ENCODE results near the gene TFDP1.

TFDP1 gene

GRCh38 chr13:113637262-113638160 lies 53.0 kb downstream of the TFDP1 start:
- no peak overlapping the region for H3K4me3 ChIP-seq (ENCODE audit: low read depth, low read length)
- no peak for DNase-seq (ENCODE audit: low read depth)
- no peak for TF ChIP-seq CTCF (IDR thresholded peaks at IDR 0.05; ENCODE audit: control insufficient read depth, extremely low read depth, insufficient read depth)

- no peak overlapping the region for H3K4me3 ChIP-seq (ENCODE audit: low read depth, low read length)
- no peak for TF ChIP-seq CTCF (IDR thresholded peaks at IDR 0.05; ENCODE audit: control insufficient read depth, extremely low read depth, insufficient read depth)
- no peak for DNase-seq (ENCODE audit: low read depth)
Observed at GRCh38 chr13:113638173-113638746, 53.7 kb downstream of the TFDP1 start.

DNA sequence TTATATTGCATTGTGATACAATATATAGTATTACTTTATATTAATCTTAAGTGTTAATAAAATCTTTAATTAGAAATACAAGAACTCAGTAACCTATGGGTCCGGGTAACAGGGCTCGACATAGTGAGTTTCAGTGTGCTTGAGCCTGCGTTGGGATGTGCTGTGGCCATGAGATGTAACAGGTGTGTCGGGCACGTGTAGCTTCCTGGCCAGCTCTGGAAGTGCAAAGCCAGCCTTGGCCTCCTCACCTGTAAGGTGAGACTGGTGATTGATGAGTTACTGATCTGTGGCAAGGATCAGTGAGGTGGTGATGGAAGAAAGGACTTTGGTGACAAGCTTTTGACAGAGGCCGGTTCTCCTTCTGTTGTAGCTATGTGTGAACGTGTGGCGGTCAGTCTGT lies 54.3 kb downstream of the TFDP1 start:
- no peak overlapping the region for H3K4me3 ChIP-seq (ENCODE audit: low read depth, low read length)
- TF ChIP-seq CTCF (IDR thresholded peaks at IDR 0.05; ENCODE audit: control insufficient read depth, extremely low read depth, insufficient read depth), result no peak
- no peak for DNase-seq (ENCODE audit: low read depth)

DNA sequence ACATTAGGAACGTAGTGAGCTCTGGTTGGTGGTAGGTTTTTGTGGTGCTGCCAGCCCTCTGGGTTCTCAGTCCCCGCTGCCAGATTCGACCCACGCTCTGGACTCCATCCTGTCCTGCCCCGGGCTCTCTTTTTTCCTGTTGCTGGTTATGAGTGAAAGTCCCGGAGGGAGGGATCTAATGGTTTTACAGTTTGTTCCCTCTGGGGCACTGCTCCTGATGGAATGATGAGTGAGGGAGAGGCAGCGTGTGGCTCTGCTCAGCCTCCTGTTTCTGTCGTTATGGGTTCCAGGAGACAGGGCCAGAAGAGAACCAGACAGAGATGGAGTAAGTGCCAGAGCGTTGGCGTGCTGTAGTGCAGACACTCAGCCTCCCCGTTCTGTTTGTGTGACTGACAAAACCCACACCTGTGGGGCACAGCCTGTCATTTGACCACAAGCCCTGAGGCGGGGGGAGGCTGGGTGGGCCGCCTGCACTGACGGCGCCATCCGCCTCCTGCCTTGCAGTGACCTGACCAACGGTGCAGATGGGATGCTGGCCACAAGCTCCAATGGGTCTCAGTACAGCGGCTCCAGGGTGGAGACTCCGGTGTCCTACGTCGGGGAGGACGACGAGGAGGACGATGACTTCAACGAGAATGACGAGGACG lies 55.2 kb downstream of the TFDP1 start:
- no peak for TF ChIP-seq CTCF (IDR thresholded peaks at IDR 0.05; ENCODE audit: control insufficient read depth, extremely low read depth, insufficient read depth)
- DNase-seq (ENCODE audit: low read depth), result no peak
- H3K4me3 ChIP-seq (ENCODE audit: low read depth, low read length), result peak overlapping the region; percentile 38

DNA sequence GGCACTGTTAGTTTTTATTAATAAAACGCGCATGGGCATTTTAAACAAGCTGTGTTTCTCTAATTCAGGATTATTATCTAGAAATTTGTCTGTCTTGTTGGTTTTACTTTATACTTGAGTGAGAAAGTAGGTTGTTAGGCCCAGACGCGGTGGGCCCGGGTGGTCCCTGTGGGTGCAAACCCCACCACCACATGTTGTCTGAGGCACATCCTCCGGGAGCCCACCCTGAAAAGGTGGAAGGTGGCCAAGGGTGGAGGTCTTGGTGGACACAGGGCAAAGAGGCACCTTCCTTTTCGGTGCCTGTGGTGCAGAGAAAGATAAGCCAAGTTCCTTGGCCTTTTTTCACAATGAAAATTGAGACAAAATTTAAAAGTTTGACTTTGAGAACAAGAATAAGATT lies 56.9 kb downstream of the TFDP1 start:
- no peak for DNase-seq (ENCODE audit: low read depth)
- H3K4me3 ChIP-seq (ENCODE audit: low read depth, low read length), result peak overlapping the region; percentile 40
- no peak for TF ChIP-seq CTCF (IDR thresholded peaks at IDR 0.05; ENCODE audit: control insufficient read depth, extremely low read depth, insufficient read depth)

DNA sequence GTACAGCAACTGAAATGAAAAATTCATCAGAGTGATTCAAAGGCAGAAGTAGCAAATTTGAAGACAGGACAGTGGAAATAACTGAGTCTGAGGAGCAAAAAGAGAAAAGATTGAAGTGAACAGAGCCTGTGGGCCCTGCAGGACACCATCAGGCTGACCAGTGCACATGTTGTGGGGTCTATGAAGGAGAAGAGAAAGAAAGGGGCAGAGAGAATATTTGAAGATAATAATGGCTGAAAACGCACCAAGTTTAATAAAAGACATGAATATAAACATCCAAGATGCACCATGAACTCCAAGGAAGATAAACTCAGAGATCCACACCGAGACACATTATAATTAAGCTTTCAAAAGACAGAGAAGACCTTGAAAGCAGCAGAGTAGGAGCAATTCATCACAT lies 58.0 kb downstream of the TFDP1 start:
- no peak for DNase-seq (ENCODE audit: low read depth)
- TF ChIP-seq CTCF (IDR thresholded peaks at IDR 0.05; ENCODE audit: control insufficient read depth, extremely low read depth, insufficient read depth), result no peak
- no peak overlapping the region for H3K4me3 ChIP-seq (ENCODE audit: low read depth, low read length)

All from LNCaP clone FGC (cell line).